Gastroesophageal sphincter (tissue), 3 donors: ENCODE data around the gene RNPS1.

Source experiments
- POLR2A ChIP-seq, 2 donors: fragments of 450-650 bp; IDR thresholded peaks; one replicate each; pipeline ENCODE4 v1.6.1; 2017; ENCODE audit warnings: antibody characterized with exemption in 2 of 2, mild to moderate bottlenecking in 2 of 2, moderate library complexity in 1 of 2
- POLR2AphosphoS5 ChIP-seq: sonication (generic); formaldehyde crosslinking; IDR thresholded peaks from one replicate; pipeline ENCODE4 v1.6.1; 2017; ENCODE audit warnings: antibody characterized with exemption
- TF ChIP-seq, protein P1 (sequence below), 4 experiments: fragments of 200-600 bp in 2 of 4; fragments of 450-650 bp in 2 of 4; sonication (generic) in 1 of 4; IDR thresholded peaks; one replicate each; pipeline ENCODE4 v1.5.1; 2017 to 2019; ENCODE audit warnings: antibody characterized with exemption in 4 of 4, mild to moderate bottlenecking in 2 of 4, moderate library complexity in 2 of 4

DNA sequence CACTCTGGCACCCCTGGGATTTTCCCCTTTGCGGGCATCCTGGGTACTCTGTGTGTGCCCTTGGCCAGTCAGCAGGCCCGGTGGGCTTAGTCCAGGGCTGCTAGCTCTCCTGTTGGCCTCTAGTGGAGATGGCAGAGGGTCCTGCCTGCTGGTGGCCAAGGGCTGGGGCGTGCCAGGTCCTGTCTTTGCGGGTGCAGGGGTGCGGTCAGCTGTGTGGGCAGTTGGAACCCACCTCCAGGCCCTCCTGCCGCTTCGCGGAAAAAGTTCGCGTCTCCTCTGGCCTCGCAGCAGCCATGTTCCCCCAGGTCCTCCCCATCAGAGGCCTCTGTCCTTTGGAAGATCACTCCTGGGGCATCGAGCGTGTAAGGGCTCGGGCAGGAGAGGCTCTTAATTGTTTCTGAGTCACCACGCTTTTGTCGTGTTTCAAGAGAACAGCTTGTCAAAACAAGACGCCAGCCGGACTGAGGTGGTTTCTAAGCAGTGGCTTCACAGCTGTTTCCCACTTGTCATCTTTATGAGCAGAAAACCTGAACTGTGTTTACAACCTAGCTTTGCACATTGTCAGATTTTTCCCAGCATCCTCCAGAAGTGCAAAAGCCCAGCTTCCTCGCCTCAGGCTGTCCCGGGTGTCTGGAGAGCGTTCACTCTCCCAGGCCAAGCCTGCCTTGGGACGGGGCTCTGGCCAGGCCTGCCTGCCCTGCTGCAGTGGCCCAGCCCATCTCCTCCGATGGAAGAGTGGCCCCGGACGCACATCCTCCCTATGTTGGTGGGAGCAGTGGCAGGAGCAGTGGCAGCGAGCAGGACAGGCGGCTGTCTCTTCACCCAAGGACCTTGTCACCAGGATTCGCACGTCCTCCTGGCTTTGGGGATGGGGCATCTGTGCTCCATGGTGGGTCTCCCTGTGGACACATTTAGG, 36.7 kb downstream of the RNPS1 start:
- TF ChIP-seq POLR2A (IDR thresholded peaks at IDR 0.05) (no peak), POLR2AphosphoS5 (no peak)
- TF ChIP-seq, protein P1, sequence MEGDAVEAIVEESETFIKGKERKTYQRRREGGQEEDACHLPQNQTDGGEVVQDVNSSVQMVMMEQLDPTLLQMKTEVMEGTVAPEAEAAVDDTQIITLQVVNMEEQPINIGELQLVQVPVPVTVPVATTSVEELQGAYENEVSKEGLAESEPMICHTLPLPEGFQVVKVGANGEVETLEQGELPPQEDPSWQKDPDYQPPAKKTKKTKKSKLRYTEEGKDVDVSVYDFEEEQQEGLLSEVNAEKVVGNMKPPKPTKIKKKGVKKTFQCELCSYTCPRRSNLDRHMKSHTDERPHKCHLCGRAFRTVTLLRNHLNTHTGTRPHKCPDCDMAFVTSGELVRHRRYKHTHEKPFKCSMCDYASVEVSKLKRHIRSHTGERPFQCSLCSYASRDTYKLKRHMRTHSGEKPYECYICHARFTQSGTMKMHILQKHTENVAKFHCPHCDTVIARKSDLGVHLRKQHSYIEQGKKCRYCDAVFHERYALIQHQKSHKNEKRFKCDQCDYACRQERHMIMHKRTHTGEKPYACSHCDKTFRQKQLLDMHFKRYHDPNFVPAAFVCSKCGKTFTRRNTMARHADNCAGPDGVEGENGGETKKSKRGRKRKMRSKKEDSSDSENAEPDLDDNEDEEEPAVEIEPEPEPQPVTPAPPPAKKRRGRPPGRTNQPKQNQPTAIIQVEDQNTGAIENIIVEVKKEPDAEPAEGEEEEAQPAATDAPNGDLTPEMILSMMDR (IDR thresholded peaks at IDR 0.05), result no peak
